ENCODE results near the gene TMEM72. TPM values are rescaled to one million over a fixed set of nuclear protein-coding genes. Genes with fewer than 3 reads are reported as not detected.

The TMEM72 gene
- total RNA-seq, 2 donors from 2014 or later, result not detected

- Mint-ChIP-seq H3K36me3 (ENCODE audit: low read depth) (peaks cover 3% of the 10 kb centered on the region), H3K27me3 (no peaks in the 10 kb centered on the region), H3K4me3 (no peak overlapping the region), H3K27ac (peak overlapping the region; percentile 39), H3K4me1 (peaks cover 6% of the 10 kb centered on the region)
- ATAC-seq, result no peak
- no peak for DNase-seq
- peaks cover under 1% of the 10 kb centered on the region for H3K9me3 ChIP-seq (ENCODE audit: control insufficient read depth, low read length, poor library complexity, severe bottlenecking)
Observed at GRCh38 chr10:44950326-44951225, 39.4 kb downstream of the TMEM72 start.

DNA sequence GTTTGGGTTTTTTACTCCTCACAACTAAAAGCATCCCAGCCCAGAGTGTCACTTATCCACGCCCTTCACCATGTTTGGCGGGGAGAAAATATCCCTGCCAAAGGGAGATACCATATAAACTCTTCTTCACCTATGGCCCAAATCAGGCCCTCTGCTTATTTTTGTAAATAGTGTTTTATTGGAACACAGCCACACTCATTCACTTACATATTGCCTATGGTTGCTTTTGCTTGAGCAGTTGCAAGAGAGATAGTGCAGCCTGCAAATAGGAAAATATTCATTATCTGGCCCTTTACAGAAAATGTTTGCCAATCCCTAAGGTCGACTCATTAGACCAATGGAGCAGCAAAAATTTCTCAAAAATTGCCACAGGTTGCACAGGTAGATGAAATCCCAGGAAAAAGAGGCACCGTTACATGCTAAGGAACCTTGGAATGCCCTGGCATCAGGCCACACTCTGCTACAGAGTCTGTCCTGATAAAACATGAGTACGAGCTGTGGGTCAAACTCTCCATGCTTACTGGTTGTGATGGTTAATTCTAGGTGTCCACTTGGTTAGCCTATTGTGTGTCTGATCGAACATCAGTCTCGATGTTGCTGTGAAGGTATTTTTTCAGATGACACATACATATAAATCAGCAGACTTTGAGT, 40.6 kb downstream of the TMEM72 start:
- ATAC-seq, result no peak

DNA sequence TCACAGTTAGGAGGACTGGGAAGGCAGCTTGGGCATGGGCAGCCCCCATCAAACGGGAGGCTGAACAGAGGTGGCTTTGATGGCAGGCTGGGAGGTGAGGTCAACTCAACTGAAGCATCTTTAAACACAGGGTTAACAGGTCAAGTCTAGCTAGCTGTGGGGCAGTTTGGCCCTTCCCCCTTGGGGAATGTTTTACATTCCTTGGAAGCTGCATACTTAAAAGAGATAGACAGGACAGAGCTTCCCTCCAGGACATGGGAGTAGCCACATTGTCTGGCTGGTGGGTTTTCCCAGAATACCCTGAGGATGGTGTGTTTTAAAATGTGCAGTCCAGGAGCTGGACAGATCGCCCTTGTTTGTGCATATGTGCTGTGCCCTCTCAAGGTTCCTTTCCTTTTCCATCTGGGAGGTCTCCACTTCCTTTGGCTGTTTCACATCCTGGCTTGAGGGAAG, 41.7 kb downstream of the TMEM72 start:
- peaks cover 8% of the 10 kb centered on the region for H3K36me3 Mint-ChIP-seq (ENCODE audit: low read depth)
- ATAC-seq, result no peak
- H3K9me3 ChIP-seq (ENCODE audit: control insufficient read depth, low read length, poor library complexity, severe bottlenecking), result no peaks in the 10 kb centered on the region
- no peak for DNase-seq
- H3K27ac Mint-ChIP-seq, result no peak overlapping the region
- peaks cover 12% of the 10 kb centered on the region for H3K4me1 Mint-ChIP-seq
- H3K4me3 Mint-ChIP-seq, result no peak overlapping the region
- no peaks in the 10 kb centered on the region for H3K27me3 Mint-ChIP-seq

More for the DNA sequence above, 40.6 kb downstream of the TMEM72 start:
- H3K27ac Mint-ChIP-seq, result no peak overlapping the region
- no peaks in the 10 kb centered on the region for H3K27me3 Mint-ChIP-seq
- peaks cover 8% of the 10 kb centered on the region for H3K36me3 Mint-ChIP-seq (ENCODE audit: low read depth)
- DNase-seq, result no peak
- H3K4me3 Mint-ChIP-seq, result no peak overlapping the region
- no peaks in the 10 kb centered on the region for H3K9me3 ChIP-seq (ENCODE audit: control insufficient read depth, low read length, poor library complexity, severe bottlenecking)
- peaks cover 9% of the 10 kb centered on the region for H3K4me1 Mint-ChIP-seq

DNA sequence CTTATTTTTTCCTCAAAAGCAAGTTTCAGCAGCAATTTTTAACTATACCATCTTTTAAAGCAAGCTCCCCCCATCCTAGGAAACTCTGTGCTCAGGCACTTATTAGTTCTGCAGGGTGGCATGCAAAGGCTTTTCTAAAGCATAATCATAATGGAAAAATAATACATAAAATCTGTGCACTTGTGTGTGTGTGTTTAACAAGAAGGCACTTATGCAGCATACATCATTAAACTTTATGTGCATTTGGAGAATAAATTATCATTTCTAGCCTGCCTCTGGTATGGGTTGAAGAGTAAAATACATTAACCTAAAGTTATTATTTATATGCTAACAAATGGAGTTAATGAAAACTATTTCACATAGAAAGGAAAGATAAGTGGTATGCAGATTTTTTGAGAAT, 42.9 kb downstream of the TMEM72 start:
- no peak for ATAC-seq
- Mint-ChIP-seq H3K27ac (no peak overlapping the region), H3K4me1 (peaks cover 17% of the 10 kb centered on the region), H3K4me3 (no peak overlapping the region), H3K36me3 (ENCODE audit: low read depth) (peaks cover 8% of the 10 kb centered on the region), H3K27me3 (no peaks in the 10 kb centered on the region)
- no peaks in the 10 kb centered on the region for H3K9me3 ChIP-seq (ENCODE audit: control insufficient read depth, low read length, poor library complexity, severe bottlenecking)
- DNase-seq, result no peak

DNA sequence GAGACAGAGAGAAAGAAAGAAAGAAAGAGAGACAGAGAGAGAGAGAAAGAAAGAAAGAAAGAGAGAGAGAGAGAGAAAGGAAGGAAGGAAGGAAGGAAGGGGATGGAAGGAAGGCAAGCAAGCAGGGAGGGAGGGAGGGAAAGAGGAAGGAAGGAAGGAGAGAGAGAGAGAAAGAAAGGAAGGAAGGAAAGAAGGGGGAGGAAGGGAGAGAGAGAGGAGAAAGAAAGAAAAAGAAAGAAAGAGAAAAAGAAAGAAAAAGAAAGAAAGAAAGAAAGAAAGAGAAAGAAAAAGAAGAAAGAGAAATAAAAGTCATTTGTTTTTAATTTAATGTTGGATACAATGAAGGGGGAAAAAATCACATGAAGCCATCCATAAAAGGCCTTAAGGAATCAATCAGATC, 43.8 kb downstream of the TMEM72 start:
- peaks cover 17% of the 10 kb centered on the region for H3K4me1 Mint-ChIP-seq
- no peak for ATAC-seq
- no peak overlapping the region for H3K4me3 Mint-ChIP-seq
- DNase-seq, result no peak
- no peaks in the 10 kb centered on the region for H3K9me3 ChIP-seq (ENCODE audit: control insufficient read depth, low read length, poor library complexity, severe bottlenecking)
- no peaks in the 10 kb centered on the region for H3K27me3 Mint-ChIP-seq
- H3K36me3 Mint-ChIP-seq (ENCODE audit: low read depth), result peaks cover 8% of the 10 kb centered on the region
- H3K27ac Mint-ChIP-seq, result peak overlapping the region; percentile 43

DNA sequence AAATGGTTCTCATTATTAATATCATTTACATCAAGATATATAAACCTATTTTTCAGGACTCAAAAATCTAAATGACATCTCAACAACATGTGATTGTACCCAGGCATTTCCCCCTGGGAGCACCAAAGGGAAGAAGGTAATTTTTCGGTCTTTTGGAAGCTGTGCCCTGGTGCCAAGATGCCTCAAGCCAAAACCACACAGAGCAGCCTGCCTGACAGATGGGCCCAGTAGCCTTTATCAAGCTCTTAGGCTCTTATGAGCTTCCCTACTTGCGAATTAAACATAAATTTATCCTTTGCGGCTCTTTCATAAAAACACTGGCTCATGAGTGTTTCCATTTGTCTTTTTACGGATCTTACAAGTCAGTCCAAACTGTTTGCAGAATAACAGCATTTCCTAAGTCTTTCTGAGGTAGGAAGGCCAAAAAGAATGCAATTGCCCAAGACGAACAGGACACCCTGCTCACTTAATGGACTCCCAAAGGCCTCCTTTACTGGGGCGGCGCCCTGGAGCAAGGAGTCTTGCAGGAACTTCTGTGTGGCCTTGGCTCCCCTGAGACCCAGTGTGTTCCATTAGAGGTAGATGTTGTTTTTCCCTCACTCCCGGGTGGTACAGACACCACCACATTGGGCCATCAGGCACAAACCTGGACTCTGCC, 44.4 kb downstream of the TMEM72 start:
- Mint-ChIP-seq H3K27ac (no peak overlapping the region), H3K4me1 (peaks cover 16% of the 10 kb centered on the region), H3K36me3 (ENCODE audit: low read depth) (peaks cover 8% of the 10 kb centered on the region), H3K4me3 (no peak overlapping the region), H3K27me3 (no peaks in the 10 kb centered on the region)
- H3K9me3 ChIP-seq (ENCODE audit: control insufficient read depth, low read length, poor library complexity, severe bottlenecking), result no peaks in the 10 kb centered on the region
- no peak for ATAC-seq
- DNase-seq, result no peak

DNA sequence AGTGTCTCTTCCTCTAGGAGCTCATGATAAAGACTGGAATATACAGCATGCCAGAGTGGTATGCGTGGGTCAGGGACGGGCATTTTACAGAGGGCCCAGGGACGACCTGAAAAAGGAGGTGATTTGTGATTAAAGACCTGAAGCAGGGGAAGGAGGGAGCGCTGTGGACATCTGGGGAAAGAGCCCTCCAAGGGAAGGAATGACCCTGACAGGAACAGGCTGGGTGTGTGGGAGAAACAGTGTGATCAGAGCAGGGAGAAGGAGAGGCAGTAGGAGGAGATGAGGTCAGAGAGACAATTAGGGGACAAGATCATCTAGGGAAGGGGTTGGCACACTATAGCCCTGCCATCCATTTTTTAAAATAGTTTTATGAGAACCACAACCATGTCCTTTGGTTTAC, 45.1 kb downstream of the TMEM72 start:
- H3K4me1 Mint-ChIP-seq, result peaks cover 15% of the 10 kb centered on the region
- no peaks in the 10 kb centered on the region for H3K27me3 Mint-ChIP-seq
- H3K4me3 Mint-ChIP-seq, result no peak overlapping the region
- H3K36me3 Mint-ChIP-seq (ENCODE audit: low read depth), result peaks cover 8% of the 10 kb centered on the region
- H3K27ac Mint-ChIP-seq, result no peak overlapping the region
- DNase-seq (no peak), ATAC-seq (no peak)
- H3K9me3 ChIP-seq (ENCODE audit: control insufficient read depth, low read length, poor library complexity, severe bottlenecking), result no peaks in the 10 kb centered on the region

DNA sequence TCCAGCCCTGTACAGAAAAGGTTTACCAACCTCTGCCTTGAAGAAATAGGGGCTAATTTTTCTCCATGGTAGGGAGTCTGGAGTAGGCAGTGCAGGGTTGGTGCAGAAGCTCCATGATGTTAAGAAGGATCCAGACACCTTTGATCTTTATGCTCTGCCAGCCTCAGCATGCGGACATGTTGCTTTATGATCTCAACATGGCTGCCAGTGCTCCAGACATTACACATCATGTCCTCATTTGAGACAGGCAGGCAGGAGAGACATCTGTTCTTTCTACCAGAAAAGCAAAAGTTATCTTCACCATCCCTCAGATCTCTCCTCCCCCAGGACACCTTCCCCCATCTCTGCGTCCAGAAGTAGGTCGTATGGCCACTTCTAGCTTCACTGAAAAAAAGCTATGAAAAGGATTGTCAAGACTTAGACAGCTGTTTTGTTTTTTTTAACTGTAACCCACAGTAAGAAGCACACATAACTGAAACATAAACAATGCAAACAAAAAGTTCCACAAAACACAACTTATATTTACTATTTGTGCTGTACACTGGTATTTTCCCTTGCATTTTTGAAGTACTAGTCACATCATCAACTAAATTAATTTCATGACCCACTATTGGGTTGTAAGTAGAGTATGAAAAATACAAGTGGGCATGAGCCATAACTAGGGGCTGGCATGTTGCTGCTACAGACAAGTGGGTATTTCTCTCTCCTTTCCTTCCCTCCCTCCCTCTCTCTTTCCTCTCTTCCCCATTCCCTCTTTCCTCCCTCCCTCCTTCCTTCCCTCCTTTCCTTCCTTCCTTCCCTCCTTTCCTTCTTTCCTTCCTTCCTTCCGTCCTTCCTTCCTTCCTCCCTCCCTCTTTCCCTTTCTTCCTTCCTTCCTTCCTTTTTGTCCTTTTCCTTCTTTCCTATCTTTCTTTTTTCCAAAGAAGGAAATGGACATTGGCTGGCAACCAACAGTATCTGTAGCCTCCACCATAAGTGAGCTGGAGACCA, 45.9 kb downstream of the TMEM72 start:
- H3K9me3 ChIP-seq (ENCODE audit: control insufficient read depth, low read length, poor library complexity, severe bottlenecking), result no peaks in the 10 kb centered on the region
- DNase-seq (no peak), ATAC-seq (no peak)
- peaks cover 15% of the 10 kb centered on the region for H3K4me1 Mint-ChIP-seq
- peaks cover 8% of the 10 kb centered on the region for H3K36me3 Mint-ChIP-seq (ENCODE audit: low read depth)
- no peaks in the 10 kb centered on the region for H3K27me3 Mint-ChIP-seq
- H3K4me3 Mint-ChIP-seq, result no peak overlapping the region
- H3K27ac Mint-ChIP-seq, result no peak overlapping the region

DNA sequence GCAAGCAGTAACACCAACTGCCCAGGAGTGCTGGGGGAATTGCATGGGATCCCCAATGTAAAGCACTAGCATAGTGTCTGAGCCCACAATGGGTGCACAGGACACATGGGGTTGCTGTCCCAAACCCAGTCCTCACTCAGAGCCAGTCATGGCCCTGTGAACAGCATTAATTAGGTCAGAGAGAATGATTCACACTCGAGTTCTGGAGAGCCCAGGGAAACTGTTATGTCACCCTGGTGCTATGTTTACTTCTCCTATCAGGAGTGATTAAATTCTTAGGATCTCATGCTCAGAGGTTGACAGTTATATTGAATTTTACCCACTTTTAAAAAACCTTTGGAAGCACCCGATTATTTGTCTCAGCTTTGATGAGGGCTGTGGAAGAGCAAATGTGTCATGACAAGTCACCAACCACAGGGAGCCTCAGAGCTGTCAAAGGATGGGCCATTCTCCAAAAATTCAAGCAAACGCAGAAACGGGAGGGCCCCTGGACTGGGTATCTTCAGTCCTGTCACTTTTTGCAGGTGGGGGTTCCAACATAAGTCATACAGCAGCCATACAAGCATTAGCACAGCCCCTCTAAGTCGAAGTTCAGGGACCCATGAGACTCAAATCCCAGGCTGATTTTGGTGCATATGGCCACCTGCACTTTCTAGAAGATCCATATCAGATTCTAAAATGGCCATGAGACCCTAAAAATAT, 47.2 kb downstream of the TMEM72 start:
- Mint-ChIP-seq H3K4me3 (peak overlapping the region; percentile 86), H3K27me3 (no peaks in the 10 kb centered on the region), H3K36me3 (ENCODE audit: low read depth) (peaks cover 8% of the 10 kb centered on the region), H3K4me1 (peaks cover 15% of the 10 kb centered on the region), H3K27ac (peak overlapping the region; percentile 77)
- DNase-seq (no peak), ATAC-seq (no peak)
- H3K9me3 ChIP-seq (ENCODE audit: control insufficient read depth, low read length, poor library complexity, severe bottlenecking), result no peaks in the 10 kb centered on the region

DNA sequence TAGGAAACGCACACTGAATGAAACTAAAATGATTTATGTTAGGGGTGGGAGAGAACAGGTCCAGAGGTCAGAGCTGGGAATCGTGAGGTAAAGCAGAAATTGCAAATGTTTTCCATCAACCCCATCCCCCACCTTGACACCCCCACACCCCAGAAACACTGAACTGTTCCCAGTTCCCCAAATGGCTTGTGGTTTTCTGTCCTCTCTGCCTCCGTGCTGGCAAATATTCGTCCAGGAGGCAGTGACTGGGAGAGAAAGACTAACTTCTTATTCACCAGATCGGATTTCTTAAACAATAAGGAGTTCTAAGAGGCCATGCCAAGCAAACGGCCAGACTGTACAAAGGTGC, 47.7 kb downstream of the TMEM72 start:
- no peaks in the 10 kb centered on the region for H3K9me3 ChIP-seq (ENCODE audit: control insufficient read depth, low read length, poor library complexity, severe bottlenecking)
- Mint-ChIP-seq H3K4me1 (peaks cover 15% of the 10 kb centered on the region), H3K36me3 (ENCODE audit: low read depth) (peaks cover 8% of the 10 kb centered on the region), H3K4me3 (peak overlapping the region; percentile 86), H3K27me3 (no peaks in the 10 kb centered on the region), H3K27ac (peak overlapping the region; percentile 77)
- ATAC-seq (no peak), DNase-seq (no peak)

GRCh38 chr10:44959247-44960087, 48.3 kb downstream of the TMEM72 start, which contains the start of gene RASSF4:
Gene RASSF4, plus strand, starts transcription at chr10:44959802. Its CDS starts 10,401 bp downstream, at chr10:44970203.
- no peaks in the 10 kb centered on the region for H3K9me3 ChIP-seq (ENCODE audit: control insufficient read depth, low read length, poor library complexity, severe bottlenecking)
- Mint-ChIP-seq H3K4me1 (peaks cover 15% of the 10 kb centered on the region), H3K27me3 (no peaks in the 10 kb centered on the region), H3K4me3 (peak within 1 kb of the TSS; percentile 86), H3K27ac (peak within 1 kb of the TSS; percentile 77), H3K36me3 (ENCODE audit: low read depth) (peaks cover 8% of the 10 kb centered on the region)
- DNase-seq (peak; percentile 85 to 91 (median 89)), ATAC-seq (peak; percentile 100)

Data from T-helper 17 cell (primary cell).